NCI-H748 (cell line): ENCODE measurements around the gene LSM5.
A peak's percentile ranks its signal among the peaks of the same experiment; 100 is the strongest.

Experiments
- DNase-seq: peaks from one replicate; lab custom pipeline; 2025; ENCODE audit not compliant: unreplicated experiment; lab: John Stamatoyannopoulos, UW

Gene LSM5

GRCh38 chr7:32490127-32490796, at the start of gene LSM5:
TSS of gene LSM5 (minus strand) at chr7:32490380. CDS start at chr7:32490365, 15 bp downstream.
- peak; percentile 97 for DNase-seq

DNA sequence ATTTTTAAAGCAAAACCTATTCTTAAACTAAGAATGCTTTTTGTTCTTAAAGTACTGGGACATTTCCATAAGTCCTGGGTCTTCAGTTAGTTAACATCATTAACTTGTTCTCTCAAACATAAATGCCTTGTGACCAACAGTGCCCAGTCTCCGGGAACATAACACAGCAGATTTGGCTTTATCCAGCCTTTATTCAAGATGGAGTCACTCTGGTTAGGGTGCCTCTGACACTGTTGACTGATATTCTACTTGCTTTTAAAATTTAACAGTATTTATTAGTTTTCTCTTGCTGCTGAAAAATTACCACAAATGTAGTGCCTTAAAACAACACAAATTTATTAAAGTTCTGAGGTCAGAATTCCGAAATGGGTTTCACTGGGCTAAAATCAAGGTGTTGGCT, 49.2 kb upstream of the LSM5 start:
- DNase-seq = no peak

DNA sequence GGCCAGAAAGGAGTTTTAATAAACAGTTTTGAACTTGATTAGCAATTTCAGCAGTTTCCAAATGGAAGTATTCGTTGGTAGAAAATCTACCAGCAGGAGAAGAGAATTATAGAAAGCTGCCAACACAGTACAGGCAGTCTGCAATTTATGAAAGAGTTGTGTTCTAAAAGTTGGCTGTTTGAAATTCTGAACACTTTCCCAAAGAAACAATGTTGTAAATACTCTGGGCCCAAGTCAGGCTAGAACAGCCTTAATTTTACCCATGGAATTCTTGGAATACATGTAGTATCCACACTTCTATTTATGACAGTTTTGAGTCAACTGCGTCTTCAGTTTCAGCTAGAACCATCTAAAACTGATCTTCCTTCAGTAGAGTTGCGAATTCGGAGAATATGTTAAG, 47.6 kb upstream of the LSM5 start:
- DNase-seq = no peak

DNA sequence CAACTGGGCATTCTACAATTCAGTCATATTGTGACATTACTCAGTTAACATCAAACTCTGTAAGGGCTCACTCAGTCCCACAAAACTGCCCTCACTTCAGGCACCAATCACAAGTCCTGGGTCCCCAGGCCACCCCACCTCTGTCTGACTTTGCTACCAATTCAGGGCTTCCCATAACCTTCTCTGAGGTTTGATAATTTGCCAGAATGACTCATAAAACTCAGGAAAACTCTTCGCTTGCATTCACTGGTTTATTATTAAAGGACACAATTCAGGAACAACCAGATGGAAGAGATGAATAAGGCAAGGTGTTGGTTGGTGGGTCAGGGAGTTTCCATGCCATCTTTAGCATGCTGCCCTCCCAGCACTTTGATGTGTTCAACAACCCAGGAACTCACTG, 46.4 kb upstream of the LSM5 start:
- DNase-seq = no peak

GRCh38 chr7:32536016-32536415, 45.8 kb upstream of the LSM5 start:
- no peak for DNase-seq

DNA sequence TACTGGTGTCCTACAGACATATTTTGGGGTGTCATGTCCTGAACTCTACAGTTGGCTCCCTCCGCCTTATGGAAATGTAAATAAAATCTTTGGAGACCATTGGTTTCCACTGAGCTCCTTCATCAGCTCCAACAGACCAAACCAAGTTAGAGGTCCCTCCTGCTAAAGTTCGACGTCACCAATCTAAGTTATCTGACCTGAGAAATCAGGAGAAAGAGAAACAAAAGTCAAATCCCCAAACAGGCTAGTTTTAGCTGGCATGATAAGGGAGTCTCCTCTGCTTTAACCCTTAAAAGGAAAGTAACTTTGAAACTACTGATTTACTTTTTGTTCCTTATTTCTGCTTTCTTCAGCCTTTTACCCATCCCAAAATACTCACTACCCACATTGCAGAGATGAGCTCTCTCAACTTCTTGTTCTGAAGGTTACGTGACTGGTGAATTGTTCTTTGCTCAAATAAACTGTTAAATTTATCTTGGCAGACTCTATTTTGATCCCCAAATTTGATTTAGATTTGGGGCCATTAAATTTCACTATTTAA, 45.1 kb upstream of the LSM5 start:
- DNase-seq = no peak

DNA sequence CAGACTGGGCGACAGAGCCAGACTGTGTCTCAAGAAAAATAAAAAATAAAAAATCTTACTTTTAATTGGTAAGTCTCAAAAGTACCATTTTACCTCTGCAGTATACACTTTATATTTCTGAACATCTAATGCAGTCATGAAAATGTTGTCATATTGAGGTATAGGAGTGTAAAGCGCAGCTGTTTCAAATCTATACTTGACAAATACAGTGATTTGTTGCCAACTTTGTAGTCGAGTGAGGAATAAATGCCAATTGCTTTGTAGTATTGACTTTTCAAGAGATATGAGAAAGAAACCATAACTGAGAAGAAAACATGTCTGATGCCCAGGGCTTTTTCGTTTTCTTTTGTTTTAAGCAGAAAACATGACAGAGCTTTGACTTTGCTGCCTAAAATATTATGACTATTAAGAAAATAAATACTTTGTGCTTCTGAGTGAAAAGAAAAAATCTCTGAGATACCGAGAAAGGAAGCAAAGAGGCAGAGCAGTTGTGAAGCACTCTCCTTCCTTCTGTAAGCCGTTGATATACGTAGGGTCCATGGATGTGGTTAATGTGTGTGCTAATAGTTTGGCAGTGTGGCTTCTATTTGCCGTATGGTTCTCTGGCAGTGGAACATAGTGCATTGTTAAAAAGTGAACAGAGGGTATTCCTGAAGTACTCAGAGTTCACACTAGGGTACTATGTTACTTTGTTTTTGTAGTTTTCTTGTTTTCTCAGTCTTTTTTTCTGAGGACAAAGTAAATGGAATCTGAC, 43.3 kb upstream of the LSM5 start:
- DNase-seq = no peak

DNA sequence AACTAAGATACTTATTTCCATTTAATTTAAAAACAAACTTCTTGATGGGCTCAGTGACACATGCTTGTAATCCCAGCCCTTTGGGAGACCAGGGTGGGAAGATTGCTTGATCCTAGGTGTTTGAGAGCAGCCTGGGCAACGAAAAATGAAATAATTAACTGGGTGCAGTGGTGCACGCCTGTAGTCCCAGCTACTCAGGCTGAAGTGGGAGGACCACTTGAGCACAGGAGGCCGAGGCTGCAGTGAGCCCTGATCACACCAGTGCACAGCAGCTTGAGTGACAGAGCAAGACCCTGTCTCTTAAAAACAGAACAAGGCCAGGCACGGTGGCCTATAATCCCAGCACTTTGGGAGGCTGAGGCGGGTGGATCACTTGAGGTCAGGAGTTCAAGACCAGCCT, 42.5 kb upstream of the LSM5 start:
- DNase-seq = no peak

- no peak for DNase-seq
Measured at GRCh38 chr7:32532086-32532485, 41.9 kb upstream of the LSM5 start.

- no peak for DNase-seq
Measured at GRCh38 chr7:32531402-32531801, 41.2 kb upstream of the LSM5 start.

GRCh38 chr7:32525839-32526238, 35.7 kb upstream of the LSM5 start:
- DNase-seq = no peak

DNA sequence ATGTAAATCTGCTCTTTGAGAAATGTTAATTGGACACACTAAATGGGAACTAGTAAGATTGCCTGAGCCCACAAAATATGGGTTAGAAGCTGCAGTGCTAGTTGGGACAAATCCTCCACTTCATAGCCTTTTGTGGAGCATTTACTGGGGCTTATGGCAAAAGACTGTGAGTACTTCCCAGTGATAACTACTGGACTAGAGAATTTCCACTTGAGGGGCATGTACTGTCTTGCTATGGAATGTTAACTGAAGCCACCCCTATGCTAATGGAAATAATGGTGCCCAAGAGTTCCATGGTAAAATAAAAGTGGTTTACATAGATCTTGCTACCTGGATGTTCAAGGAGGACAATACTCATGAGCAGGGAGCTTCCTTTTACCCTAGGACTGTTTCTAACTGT, 34.5 kb upstream of the LSM5 start:
- no peak for DNase-seq

- DNase-seq = no peak
Measured at GRCh38 chr7:32522746-32523530, 32.8 kb upstream of the LSM5 start.

GRCh38 chr7:32519763-32520162, 29.6 kb upstream of the LSM5 start:
- no peak for DNase-seq

DNA sequence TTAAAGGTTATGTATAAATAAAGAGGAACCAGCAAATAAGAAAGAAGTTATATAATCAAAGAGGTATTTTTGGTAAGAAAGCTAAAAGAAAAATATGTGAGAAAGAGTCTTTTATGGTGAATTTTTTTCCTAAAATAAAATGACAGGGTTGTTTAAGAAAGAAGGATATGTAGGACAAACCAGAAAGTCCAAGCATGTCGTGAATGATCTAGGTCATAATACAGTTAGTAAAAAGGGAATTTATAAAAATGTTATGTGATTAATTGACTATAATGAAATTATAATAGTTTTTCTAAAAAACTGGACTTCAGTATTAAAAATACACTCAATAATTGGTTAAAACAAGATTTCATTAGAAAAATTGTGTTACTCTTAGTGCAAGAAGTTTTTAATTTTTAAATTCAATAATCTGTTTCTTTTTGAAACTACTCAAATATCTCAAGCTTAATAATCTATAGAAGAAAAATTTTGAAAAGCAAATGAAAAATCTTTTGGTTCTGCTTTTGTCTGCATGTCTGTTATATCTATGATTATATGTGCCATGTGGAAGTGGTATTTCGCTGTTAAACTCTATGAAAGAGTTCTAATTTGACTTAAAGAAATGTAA, 28.5 kb upstream of the LSM5 start:
- DNase-seq = peak; percentile 52

DNA sequence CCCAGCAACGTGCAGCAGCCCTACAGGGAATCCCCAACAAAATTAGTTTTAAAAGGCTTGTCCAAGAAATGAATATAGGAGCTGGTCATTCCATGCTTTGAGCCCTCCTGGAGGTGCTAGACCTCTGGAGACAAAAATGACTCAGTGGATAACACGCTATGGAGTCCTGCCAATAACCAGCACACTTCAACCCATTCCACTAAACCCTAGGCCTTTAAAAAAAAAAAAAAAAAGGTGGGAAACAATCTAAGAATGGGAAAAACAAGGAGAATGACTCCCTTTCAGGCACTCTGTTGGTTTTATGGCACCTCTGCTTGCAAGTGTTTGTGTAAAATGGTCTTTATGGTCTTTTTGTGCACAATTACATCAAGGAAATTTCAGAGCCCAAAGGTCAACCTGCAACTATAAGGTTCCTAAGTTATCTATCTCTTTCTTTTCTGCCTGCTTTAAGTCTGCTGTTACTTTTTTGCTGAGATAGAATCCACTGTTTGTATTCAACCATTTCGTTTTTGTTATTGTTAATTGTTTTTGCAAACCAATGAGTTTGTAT, 26.4 kb upstream of the LSM5 start:
- no peak for DNase-seq

GRCh38 chr7:32515890-32516550, 25.8 kb upstream of the LSM5 start:
- no peak for DNase-seq

DNA sequence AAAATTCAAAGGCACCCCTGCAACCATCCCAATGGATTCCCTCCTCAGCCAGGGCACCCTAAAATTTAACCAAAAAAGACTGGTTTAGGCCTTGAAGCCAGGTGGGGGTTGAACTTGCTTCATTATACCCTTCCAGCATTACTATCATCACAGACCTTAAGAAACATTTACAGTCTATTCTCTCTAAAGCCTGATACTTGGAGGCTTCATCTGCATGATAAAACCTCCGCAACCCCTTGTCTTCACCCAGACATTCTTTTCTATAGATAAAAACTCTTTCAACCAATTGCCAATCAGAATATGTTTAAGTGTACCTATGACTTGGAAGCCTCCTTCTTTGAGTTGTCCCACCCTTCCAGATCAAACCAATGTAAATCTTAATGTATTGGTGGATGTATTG, 23.0 kb upstream of the LSM5 start:
- no peak for DNase-seq

DNA sequence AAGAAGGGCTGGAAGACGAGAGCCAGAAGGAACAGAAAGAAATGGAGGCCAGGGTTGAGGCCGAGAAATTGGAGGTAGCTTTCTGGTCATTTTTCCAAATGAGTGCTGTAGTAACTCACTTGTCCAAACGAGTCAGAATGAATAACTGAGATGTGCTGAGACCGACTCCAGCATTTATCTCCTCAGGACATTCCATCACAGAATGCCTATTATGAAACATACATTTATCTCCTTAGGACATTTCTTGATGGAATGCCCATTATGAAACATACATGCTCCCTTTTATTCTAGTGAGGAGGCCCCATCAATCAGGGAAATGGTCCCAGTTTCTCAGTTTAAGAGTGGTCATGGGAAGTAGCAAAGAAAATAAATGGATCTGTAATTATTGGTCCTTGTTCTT, 21.6 kb upstream of the LSM5 start:
- no peak for DNase-seq

GRCh38 chr7:32507414-32507813, 17.2 kb upstream of the LSM5 start:
- no peak for DNase-seq
